Measurements from ENCODE around the gene TMOD3. TPM values are rescaled to one million over a fixed set of nuclear protein-coding genes. Genes with fewer than 3 reads are reported as not detected.
"Not testable (repeated sequence)": the region's sequence is repeated elsewhere in the genome, so short reads cannot be mapped to it uniquely, and the experiment has no call there.

Gene TMOD3
- total RNA-seq, 1 experiment from 2014 or later, result 28.8 TPM

- in situ Hi-C loops (cut with HindIII; ENCODE audit: low sequenced_read_pairs), result no loop called here
- DNase-seq (ENCODE audit: low spot score), result no peak
Observed at GRCh38 chr15:51856714-51857380, 27.4 kb downstream of the TMOD3 start.

- in situ Hi-C loops (cut with HindIII; ENCODE audit: low sequenced_read_pairs), result no loop called here
- no peak for DNase-seq (ENCODE audit: low spot score)
Observed at GRCh38 chr15:51861557-51862359, 32.3 kb downstream of the TMOD3 start.

GRCh38 chr15:51863131-51863530 lies 33.7 kb downstream of the TMOD3 start:
- in situ Hi-C loops (cut with HindIII; ENCODE audit: low sequenced_read_pairs), result no loop called here
- peak; percentile 86 for DNase-seq (ENCODE audit: low spot score)

GRCh38 chr15:51864408-51865056 lies 35.1 kb downstream of the TMOD3 start:
- no peak for DNase-seq (ENCODE audit: low spot score)
- in situ Hi-C loops (cut with HindIII; ENCODE audit: low sequenced_read_pairs), result no loop called here

- DNase-seq (ENCODE audit: low spot score), result no peak
- in situ Hi-C loops (cut with HindIII; ENCODE audit: low sequenced_read_pairs), result no loop called here
Observed at GRCh38 chr15:51865317-51865716, 35.9 kb downstream of the TMOD3 start.

GRCh38 chr15:51866161-51866560 lies 36.7 kb downstream of the TMOD3 start:
- no peak for DNase-seq (ENCODE audit: low spot score)
- in situ Hi-C loops (cut with HindIII; ENCODE audit: low sequenced_read_pairs), result no loop called here

- DNase-seq (ENCODE audit: low spot score), result no peak
- in situ Hi-C loops (cut with HindIII; ENCODE audit: low sequenced_read_pairs), result no loop called here
Observed at GRCh38 chr15:51866751-51867150, 37.3 kb downstream of the TMOD3 start.

GRCh38 chr15:51869060-51869421 lies 39.6 kb downstream of the TMOD3 start:
- peak; percentile 31 for DNase-seq (ENCODE audit: low spot score)
- in situ Hi-C loops (cut with HindIII; ENCODE audit: low sequenced_read_pairs), result no loop called here

GRCh38 chr15:51870774-51871173 lies 41.3 kb downstream of the TMOD3 start:
- in situ Hi-C loops (cut with HindIII; ENCODE audit: low sequenced_read_pairs), result no loop called here
- DNase-seq (ENCODE audit: low spot score), result no peak

- peak; percentile 38 for DNase-seq (ENCODE audit: low spot score)
- in situ Hi-C loops (cut with HindIII; ENCODE audit: low sequenced_read_pairs), result no loop called here
Observed at GRCh38 chr15:51874751-51875644, 45.5 kb downstream of the TMOD3 start.

GRCh38 chr15:51876169-51876568 lies 46.7 kb downstream of the TMOD3 start:
- DNase-seq (ENCODE audit: low spot score), result no peak
- in situ Hi-C loops (cut with HindIII; ENCODE audit: low sequenced_read_pairs), result no loop called here

- in situ Hi-C loops (cut with HindIII; ENCODE audit: low sequenced_read_pairs), result no loop called here
- DNase-seq (ENCODE audit: low spot score), result no peak
Observed at GRCh38 chr15:51878446-51879386, 49.3 kb downstream of the TMOD3 start.

- no peak for DNase-seq (ENCODE audit: low spot score)
- in situ Hi-C loops (cut with HindIII; ENCODE audit: low sequenced_read_pairs), result no loop called here
Observed at GRCh38 chr15:51879555-51879954, 50.1 kb downstream of the TMOD3 start.

GRCh38 chr15:51883271-51883837 lies 53.9 kb downstream of the TMOD3 start:
- in situ Hi-C loops (cut with HindIII; ENCODE audit: low sequenced_read_pairs), result no loop called here
- no peak for DNase-seq (ENCODE audit: low spot score)

- in situ Hi-C loops (cut with HindIII; ENCODE audit: low sequenced_read_pairs), result no loop called here
Observed at GRCh38 chr15:51884041-51884440, 54.6 kb downstream of the TMOD3 start.

GRCh38 chr15:51884517-51885236 lies 55.2 kb downstream of the TMOD3 start:
- in situ Hi-C loops (cut with HindIII; ENCODE audit: low sequenced_read_pairs), result no loop called here
- no peak for DNase-seq (ENCODE audit: low spot score)

More at GRCh38 chr15:51884041-51884440, 54.6 kb downstream of the TMOD3 start:
- no peak for DNase-seq (ENCODE audit: low spot score)

- in situ Hi-C loops (cut with HindIII; ENCODE audit: low sequenced_read_pairs); DNase-seq (ENCODE audit: low spot score): not testable (repeated sequence)
Observed at GRCh38 chr15:51885758-51886157, 56.3 kb downstream of the TMOD3 start.

All from G401 (cell line).